ENCODE results near the gene ASCC2.

DNA sequence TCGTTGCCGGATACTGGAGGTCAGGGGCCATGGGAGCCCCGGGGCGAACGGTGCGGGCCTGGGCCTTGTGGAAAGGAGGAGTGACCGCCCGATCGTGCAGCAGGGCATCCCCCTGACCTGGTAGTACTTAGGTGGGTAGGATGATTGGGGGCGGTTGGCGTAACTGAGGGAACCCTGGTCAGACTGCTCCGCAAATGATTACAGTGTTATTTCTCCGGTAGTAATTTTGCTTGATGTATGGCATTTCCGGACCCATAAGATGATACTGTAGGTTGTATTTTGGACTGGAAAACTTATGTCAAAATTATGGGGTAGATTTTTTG, 45.7 kb upstream of the ASCC2 start:
- TF ChIP-seq EZH2 (IDR thresholded peaks at IDR 0.05; ENCODE audit: insufficient read depth, poor library complexity, severe bottlenecking) (no peak), EZH2phosphoT487 (IDR thresholded peaks at IDR 0.05; ENCODE audit: insufficient read depth, low read depth) (no peak)

All from GM23248 (cell line).